HepG2 (cell line): Measurements from ENCODE around the gene MICOS13. TPM values are rescaled to one million over a fixed set of nuclear protein-coding genes. Genes with fewer than 3 reads are reported as not detected.

Experiments used
- ASH2L ChIP-seq: fragments of 300-600, 200-600 bp; sonication (generic); IDR thresholded peaks from 2 replicates; pipeline ENCODE4 v1.7.0; 2017; ENCODE audit warnings: low read depth, mild to moderate bottlenecking, moderate library complexity, mixed read lengths, low read length; ENCODE audit not compliant: insufficient read length
- ELF3 ChIP-seq: IDR thresholded peaks from 2 replicates; pipeline ENCODE4 v1.6.1; 2016; ENCODE audit warnings: missing genetic modification reagents, missing compliant biosample characterization
- FOXA3 ChIP-seq: IDR thresholded peaks from 2 replicates; pipeline ENCODE4 v1.6.1; 2016; ENCODE audit warnings: missing genetic modification reagents, missing compliant biosample characterization
- FOXP1 ChIP-seq, 2 experiments: fragments of 450-650 bp in 1 of 2; IDR thresholded peaks; 2 replicates each; pipeline ENCODE4 v1.6.1; 2017 to 2018; ENCODE audit warnings: antibody characterized with exemption in 1 of 2
- GATAD2A ChIP-seq: IDR thresholded peaks from 2 replicates; pipeline ENCODE4 v1.6.1; 2016
- HNF4A ChIP-seq: sonication (generic); formaldehyde crosslinking; IDR thresholded peaks from 2 replicates; pipeline ENCODE4 v1.4.0; 2020; ENCODE audit warnings: missing genetic modification reagents
- MAZ ChIP-seq, 2 experiments: sonication (generic) in 1 of 2; formaldehyde crosslinking in 1 of 2; IDR thresholded peaks; 2 replicates each; pipeline versions ENCODE4 v1.5.0 to v1.6.1; 2012 to 2020; ENCODE audit warnings: low read depth in 2 of 2, mild to moderate bottlenecking in 2 of 2, borderline replicate concordance in 1 of 2, improper control_type of control experiment in 1 of 2, low read length in 1 of 2, missing genetic modification reagents in 1 of 2, moderate library complexity in 1 of 2
- MLLT10 ChIP-seq: sonication (generic); formaldehyde crosslinking; IDR thresholded peaks from 2 replicates; pipeline ENCODE4 v1.4.0; 2020; ENCODE audit warnings: missing genetic modification reagents
- NCOA2 ChIP-seq: sonication (generic); formaldehyde crosslinking; IDR thresholded peaks from 2 replicates; pipeline ENCODE4 v1.8.0; 2022; ENCODE audit warnings: inconsistent platforms
- NR2F6 ChIP-seq, 2 experiments: IDR thresholded peaks; 2 replicates each; pipeline ENCODE4 v1.6.1; 2016; ENCODE audit warnings: antibody characterized with exemption in 1 of 2, mild to moderate bottlenecking in 1 of 2
- PHF20 ChIP-seq: sonication (generic); formaldehyde crosslinking; IDR thresholded peaks from 2 replicates; pipeline ENCODE4 v1.5.0; 2020; ENCODE audit warnings: mild to moderate bottlenecking, missing genetic modification reagents
- POLR2AphosphoS2 ChIP-seq: IDR thresholded peaks from 2 replicates; pipeline ENCODE4 v1.6.1; 2011; ENCODE audit warnings: low read depth, low read length, improper control_type of control experiment
- RARA ChIP-seq: IDR thresholded peaks from 2 replicates; pipeline ENCODE4 v1.6.1; 2016; ENCODE audit warnings: missing genetic modification reagents, missing compliant biosample characterization
- SMC3 ChIP-seq: IDR thresholded peaks from 2 replicates; pipeline ENCODE4 v1.6.1; 2011; ENCODE audit warnings: low read length, improper control_type of control experiment
- SRSF9 ChIP-seq: fragments of 200-400 bp; formaldehyde crosslinking; IDR thresholded peaks from 2 replicates; pipeline ENCODE4 v1.6.1; 2018; ENCODE audit warnings: borderline replicate concordance, mild to moderate bottlenecking, low read depth, low read length; ENCODE audit not compliant: insufficient read depth, poor library complexity, severe bottlenecking
- TEAD2 ChIP-seq: sonication (generic); formaldehyde crosslinking; IDR thresholded peaks from 2 replicates; pipeline ENCODE4 v1.9.0; 2021; ENCODE audit warnings: missing genetic modification reagents
- THAP11 ChIP-seq: IDR thresholded peaks from 2 replicates; pipeline ENCODE4 v1.6.1; 2016; ENCODE audit warnings: missing biosample characterization, missing genetic modification reagents
- THYN1 ChIP-seq: sonication (generic); formaldehyde crosslinking; IDR thresholded peaks from 2 replicates; pipeline ENCODE4 v1.8.1; 2023; ENCODE audit warnings: low read depth, mild to moderate bottlenecking, moderate library complexity, missing genetic modification reagents, borderline replicate concordance
- TOPORS ChIP-seq: sonication (generic); formaldehyde crosslinking; IDR thresholded peaks from 2 replicates; pipeline ENCODE4 v1.8.0; 2023; ENCODE audit warnings: mild to moderate bottlenecking, missing genetic modification reagents
- ZBTB21 ChIP-seq: sonication (generic); formaldehyde crosslinking; IDR thresholded peaks from 2 replicates; pipeline ENCODE4 v1.4.0; 2020; ENCODE audit warnings: missing genetic modification reagents
- ZNF101 ChIP-seq: sonication (generic); formaldehyde crosslinking; IDR thresholded peaks from 2 replicates; pipeline ENCODE4 v1.4.0; 2020; ENCODE audit warnings: mild to moderate bottlenecking, low read depth, missing genetic modification reagents, borderline replicate concordance
- ZNF264 ChIP-seq: sonication (generic); formaldehyde crosslinking; IDR thresholded peaks from 2 replicates; pipeline ENCODE4 v1.4.0; 2020; ENCODE audit warnings: missing genetic modification reagents
- ZNF564 ChIP-seq: sonication (generic); formaldehyde crosslinking; IDR thresholded peaks from 2 replicates; pipeline ENCODE4 v1.8.1; 2023; ENCODE audit warnings: mild to moderate bottlenecking, missing genetic modification reagents
- ZNF678 ChIP-seq: sonication (generic); formaldehyde crosslinking; IDR thresholded peaks from 2 replicates; pipeline ENCODE4 v1.4.0; 2020; ENCODE audit warnings: mild to moderate bottlenecking, missing genetic modification reagents
- polyA plus RNA-seq, 8 experiments: library from polyadenylated mRNA; depleted of rRNA in 3 of 8; stranded (reverse) in 7 of 8; unstranded in 1 of 8; fragments of >200 nt; fragmentation: Illumina TruSeq in 4 of 8; extraction: Trizol in 4 of 8; gene quantifications; 2 replicates each; pipeline versions ENCODE4 v1.2.1 to v1.2.3, GENCODE V29; 2011 to 2016; ENCODE audit warnings: low read depth in 4 of 8, missing spikeins in 1 of 8, mixed read lengths in 1 of 8; ENCODE audit not compliant: insufficient read depth in 1 of 8
- total RNA-seq, 5 experiments: library from RNA; depleted of rRNA; stranded (reverse); fragments of >200 nt; fragmentation: Illumina TruSeq; extraction: Trizol; gene quantifications; 2 replicates each; pipeline ENCODE4 v1.2.3, GENCODE V29; 2016; ENCODE audit warnings: low read depth in 1 of 5
- TF ChIP-seq, protein P1 (sequence below): sonication (generic); formaldehyde crosslinking; IDR thresholded peaks from 2 replicates; pipeline ENCODE4 v1.4.0; 2020; ENCODE audit warnings: missing genetic modification reagents, borderline replicate concordance
- TF ChIP-seq, protein P2 (sequence below): sonication (generic); formaldehyde crosslinking; IDR thresholded peaks from 2 replicates; pipeline ENCODE4 v1.5.0; 2020; ENCODE audit warnings: mild to moderate bottlenecking, missing genetic modification reagents

Gene MICOS13
- total and polyA plus RNA-seq, 2 of the 13 experiments (the other 11 are each of a cell fraction or from before 2014, with no cell fraction given) = 28.8 to 35.4 TPM

DNA sequence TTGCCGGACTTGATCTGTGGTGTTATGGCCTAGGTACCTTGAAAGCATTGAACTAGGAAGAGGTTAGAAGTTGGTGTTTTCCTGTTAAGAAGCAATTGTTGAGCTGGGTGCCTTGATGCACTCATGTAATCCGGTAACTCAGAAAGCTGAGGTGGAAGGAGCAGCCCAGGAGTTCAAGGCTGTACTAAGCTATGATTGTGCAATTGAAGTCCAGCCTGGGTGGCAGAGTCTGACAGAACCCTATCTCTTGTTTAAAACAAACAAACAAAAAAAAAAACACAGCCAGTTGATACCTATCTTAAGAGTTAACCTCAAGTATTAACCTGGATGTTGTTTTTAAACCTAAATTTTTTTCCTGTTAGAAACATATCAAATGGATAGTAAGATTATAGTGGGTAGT is 38.1 kb downstream of the MICOS13 start (continued):
- no peak for TF ChIP-seq PHF20 (CRISPR knock-in tag)
- peak; percentile 54; the same call in 1 of the 2 replicates for TF ChIP-seq HNF4A (CRISPR knock-in tag)
- TF ChIP-seq TEAD2 = no peak
- TF ChIP-seq THAP11 (CRISPR knock-in tag) = peak; percentile 28; the same call in 1 of the 2 replicates
- no peak for TF ChIP-seq SMC3
- TF ChIP-seq THYN1 (CRISPR knock-in tag) = no peak
- peak; percentile 81 for TF ChIP-seq RARA (CRISPR knock-in tag)
- TF ChIP-seq NR2F6 (IDR thresholded peaks at IDR 0.05) = no peak
- TF ChIP-seq NR2F6 (CRISPR knock-in tag; IDR thresholded peaks at IDR 0.05) = peak; percentile 43; the same call in 1 of the 2 replicates
- TF ChIP-seq ZNF101 (CRISPR knock-in tag) = no peak
- no peak for TF ChIP-seq ZNF678 (CRISPR knock-in tag)
- TF ChIP-seq TOPORS (CRISPR knock-in tag) = no peak
- no peak for TF ChIP-seq SRSF9
- no peak for TF ChIP-seq FOXP1 (IDR thresholded peaks at IDR 0.05)
- TF ChIP-seq FOXP1 (CRISPR knock-in tag; IDR thresholded peaks at IDR 0.05) = peak; percentile 63
- TF ChIP-seq MLLT10 = no peak
- no peak for TF ChIP-seq ELF3 (CRISPR knock-in tag)
- TF ChIP-seq, protein P1, sequence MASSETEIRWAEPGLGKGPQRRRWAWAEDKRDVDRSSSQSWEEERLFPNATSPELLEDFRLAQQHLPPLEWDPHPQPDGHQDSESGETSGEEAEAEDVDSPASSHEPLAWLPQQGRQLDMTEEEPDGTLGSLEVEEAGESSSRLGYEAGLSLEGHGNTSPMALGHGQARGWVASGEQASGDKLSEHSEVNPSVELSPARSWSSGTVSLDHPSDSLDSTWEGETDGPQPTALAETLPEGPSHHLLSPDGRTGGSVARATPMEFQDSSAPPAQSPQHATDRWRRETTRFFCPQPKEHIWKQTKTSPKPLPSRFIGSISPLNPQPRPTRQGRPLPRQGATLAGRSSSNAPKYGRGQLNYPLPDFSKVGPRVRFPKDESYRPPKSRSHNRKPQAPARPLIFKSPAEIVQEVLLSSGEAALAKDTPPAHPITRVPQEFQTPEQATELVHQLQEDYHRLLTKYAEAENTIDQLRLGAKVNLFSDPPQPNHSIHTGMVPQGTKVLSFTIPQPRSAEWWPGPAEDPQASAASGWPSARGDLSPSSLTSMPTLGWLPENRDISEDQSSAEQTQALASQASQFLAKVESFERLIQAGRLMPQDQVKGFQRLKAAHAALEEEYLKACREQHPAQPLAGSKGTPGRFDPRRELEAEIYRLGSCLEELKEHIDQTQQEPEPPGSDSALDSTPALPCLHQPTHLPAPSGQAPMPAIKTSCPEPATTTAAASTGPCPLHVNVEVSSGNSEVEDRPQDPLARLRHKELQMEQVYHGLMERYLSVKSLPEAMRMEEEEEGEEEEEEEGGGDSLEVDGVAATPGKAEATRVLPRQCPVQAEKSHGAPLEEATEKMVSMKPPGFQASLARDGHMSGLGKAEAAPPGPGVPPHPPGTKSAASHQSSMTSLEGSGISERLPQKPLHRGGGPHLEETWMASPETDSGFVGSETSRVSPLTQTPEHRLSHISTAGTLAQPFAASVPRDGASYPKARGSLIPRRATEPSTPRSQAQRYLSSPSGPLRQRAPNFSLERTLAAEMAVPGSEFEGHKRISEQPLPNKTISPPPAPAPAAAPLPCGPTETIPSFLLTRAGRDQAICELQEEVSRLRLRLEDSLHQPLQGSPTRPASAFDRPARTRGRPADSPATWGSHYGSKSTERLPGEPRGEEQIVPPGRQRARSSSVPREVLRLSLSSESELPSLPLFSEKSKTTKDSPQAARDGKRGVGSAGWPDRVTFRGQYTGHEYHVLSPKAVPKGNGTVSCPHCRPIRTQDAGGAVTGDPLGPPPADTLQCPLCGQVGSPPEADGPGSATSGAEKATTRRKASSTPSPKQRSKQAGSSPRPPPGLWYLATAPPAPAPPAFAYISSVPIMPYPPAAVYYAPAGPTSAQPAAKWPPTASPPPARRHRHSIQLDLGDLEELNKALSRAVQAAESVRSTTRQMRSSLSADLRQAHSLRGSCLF (CRISPR knock-in tag) = no peak
- TF ChIP-seq ZBTB21 (CRISPR knock-in tag) = no peak
- no peak for TF ChIP-seq POLR2AphosphoS2
- TF ChIP-seq FOXA3 (CRISPR knock-in tag) = peak; percentile 46
- TF ChIP-seq ZNF564 (CRISPR knock-in tag) = no peak
- TF ChIP-seq, protein P2, sequence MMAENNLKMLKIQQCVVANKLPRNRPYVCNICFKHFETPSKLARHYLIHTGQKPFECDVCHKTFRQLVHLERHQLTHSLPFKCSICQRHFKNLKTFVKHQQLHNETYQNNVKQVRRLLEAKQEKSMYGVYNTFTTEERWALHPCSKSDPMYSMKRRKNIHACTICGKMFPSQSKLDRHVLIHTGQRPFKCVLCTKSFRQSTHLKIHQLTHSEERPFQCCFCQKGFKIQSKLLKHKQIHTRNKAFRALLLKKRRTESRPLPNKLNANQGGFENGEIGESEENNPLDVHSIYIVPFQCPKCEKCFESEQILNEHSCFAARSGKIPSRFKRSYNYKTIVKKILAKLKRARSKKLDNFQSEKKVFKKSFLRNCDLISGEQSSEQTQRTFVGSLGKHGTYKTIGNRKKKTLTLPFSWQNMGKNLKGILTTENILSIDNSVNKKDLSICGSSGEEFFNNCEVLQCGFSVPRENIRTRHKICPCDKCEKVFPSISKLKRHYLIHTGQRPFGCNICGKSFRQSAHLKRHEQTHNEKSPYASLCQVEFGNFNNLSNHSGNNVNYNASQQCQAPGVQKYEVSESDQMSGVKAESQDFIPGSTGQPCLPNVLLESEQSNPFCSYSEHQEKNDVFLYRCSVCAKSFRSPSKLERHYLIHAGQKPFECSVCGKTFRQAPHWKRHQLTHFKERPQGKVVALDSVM (CRISPR knock-in tag) = no peak
- 0 out of 2 replicates have a peak, but pooled peaks have one; percentile 18 for TF ChIP-seq NCOA2
- peak; percentile 80 for TF ChIP-seq GATAD2A (CRISPR knock-in tag)
- TF ChIP-seq ZNF264 (CRISPR knock-in tag) = no peak
- no peak for TF ChIP-seq ASH2L
- TF ChIP-seq MAZ (IDR thresholded peaks at IDR 0.05; ENCODE audit: borderline replicate concordance, low read depth, low read length) = no peak
- no peak for TF ChIP-seq MAZ (CRISPR knock-in tag; IDR thresholded peaks at IDR 0.05; ENCODE audit: low read depth)
